Uterus (tissue), 4 donors: ENCODE data around the gene PTK7. TPM values are rescaled to one million over a fixed set of nuclear protein-coding genes. Genes with fewer than 3 reads are reported as not detected.

Source experiments
- DNase-seq, 2 donors: peaks; one replicate each; pipeline ENCODE4 v3.0.0-alpha.2; 2019 to 2020
- H3K27ac ChIP-seq, 2 donors: fragments of 200-600 bp; sonication (generic); 1 replicate in 1 of 2; 2 replicates in 1 of 2; pipeline ENCODE4 v1.5.1; 2016 to 2018
- H3K27me3 ChIP-seq, 2 donors: fragments of 200-600 bp; sonication (generic); one replicate each; pipeline ENCODE4 v1.5.1; 2018 to 2019; ENCODE audit warnings: control low read depth in 1 of 2
- H3K36me3 ChIP-seq, 2 donors: fragments of 200-600 bp; sonication (generic); one replicate each; pipeline ENCODE4 v1.5.1; 2019; ENCODE audit warnings: control low read depth in 1 of 2
- H3K4me1 ChIP-seq, 2 donors: fragments of 200-600 bp; sonication (generic); one replicate each; pipeline ENCODE4 v1.5.1; 2018 to 2019; ENCODE audit warnings: control low read depth in 1 of 2
- H3K4me3 ChIP-seq, 2 donors: fragments of 200-600 bp; sonication (generic); 1 replicate in 1 of 2; 2 replicates in 1 of 2; pipeline ENCODE4 v1.5.1; 2018 to 2019; ENCODE audit warnings: mild to moderate bottlenecking in 1 of 2
- H3K9me3 ChIP-seq, 2 donors: fragments of 200-600 bp; sonication (generic); one replicate each; pipeline ENCODE4 v1.5.1; 2019; ENCODE audit warnings: control low read depth in 1 of 2
- POLR2A ChIP-seq, 2 donors: fragments of 450-650 bp; IDR thresholded peaks; one replicate each; pipeline ENCODE4 v1.6.1; 2016; ENCODE audit warnings: antibody characterized with exemption in 2 of 2, mild to moderate bottlenecking in 1 of 2, moderate library complexity in 1 of 2
- intact Hi-C: fragments of 100-400 bp; cut with DNase I; formaldehyde crosslinking; loops from one replicate; pipeline ENCODE4 v1.15.1; 2023; ENCODE audit warnings: low total_unique reads
- total RNA-seq, 4 donors: library from RNA; depleted of rRNA in 3 of 4; stranded (reverse); fragments of >200 nt in 3 of 4; gene quantifications; one replicate each; pipeline versions ENCODE4 v1.1.0 to v1.2.4, GENCODE V29; 2014 to 2023
- TF ChIP-seq, protein P1 (sequence below), 4 experiments: fragments of 200-600 bp in 2 of 4; fragments of 450-650 bp in 2 of 4; sonication (generic) in 2 of 4; IDR thresholded peaks; one replicate each; pipeline ENCODE4 v1.5.1; 2016 to 2019; ENCODE audit warnings: antibody characterized with exemption in 4 of 4, mild to moderate bottlenecking in 2 of 4, moderate library complexity in 1 of 4
- donor health status: DM: yes; HTN: yes; CAD: no.

The PTK7 gene
- total RNA-seq, 4 donors from 2014 or later = 53.8 to 247 (median 153) TPM

DNA sequence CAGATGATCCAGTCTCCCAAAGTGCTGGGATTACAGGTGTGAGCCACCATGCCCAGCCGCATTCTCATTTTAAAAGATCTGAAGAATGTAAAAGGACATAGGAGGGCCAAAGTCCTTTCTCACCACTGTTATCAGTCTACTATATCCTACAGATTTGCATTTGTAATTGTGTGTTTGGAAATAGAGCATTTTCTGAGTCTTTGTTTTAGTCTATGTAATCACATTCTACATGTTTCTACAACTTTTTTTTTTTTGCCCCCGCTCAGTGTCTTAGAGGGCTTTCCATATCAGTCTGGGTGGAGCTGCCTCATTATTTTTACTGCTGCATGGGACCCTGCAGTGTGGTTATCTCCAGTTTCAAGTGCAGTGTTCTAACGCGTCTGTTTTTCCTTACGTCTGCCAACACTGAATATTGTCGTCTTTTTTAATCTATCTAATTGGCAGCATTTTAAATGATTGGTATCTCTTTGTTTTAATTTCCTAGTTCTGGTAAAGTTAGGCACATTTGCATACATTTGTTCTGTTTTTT is 113.7 kb downstream of the PTK7 start:
- Histone ChIP-seq H3K4me3 (no peak overlapping the region), H3K9me3 (no peaks in the 10 kb centered on the region), H3K27me3 (no peaks in the 10 kb centered on the region), H3K27ac (no peak overlapping the region), H3K36me3 (no peaks in the 10 kb centered on the region), H3K4me1 (no peaks in the 10 kb centered on the region)
- intact Hi-C loops = no loop called here
- no peak for DNase-seq
- TF ChIP-seq POLR2A (IDR thresholded peaks at IDR 0.05) = no peak
- TF ChIP-seq, protein P1, sequence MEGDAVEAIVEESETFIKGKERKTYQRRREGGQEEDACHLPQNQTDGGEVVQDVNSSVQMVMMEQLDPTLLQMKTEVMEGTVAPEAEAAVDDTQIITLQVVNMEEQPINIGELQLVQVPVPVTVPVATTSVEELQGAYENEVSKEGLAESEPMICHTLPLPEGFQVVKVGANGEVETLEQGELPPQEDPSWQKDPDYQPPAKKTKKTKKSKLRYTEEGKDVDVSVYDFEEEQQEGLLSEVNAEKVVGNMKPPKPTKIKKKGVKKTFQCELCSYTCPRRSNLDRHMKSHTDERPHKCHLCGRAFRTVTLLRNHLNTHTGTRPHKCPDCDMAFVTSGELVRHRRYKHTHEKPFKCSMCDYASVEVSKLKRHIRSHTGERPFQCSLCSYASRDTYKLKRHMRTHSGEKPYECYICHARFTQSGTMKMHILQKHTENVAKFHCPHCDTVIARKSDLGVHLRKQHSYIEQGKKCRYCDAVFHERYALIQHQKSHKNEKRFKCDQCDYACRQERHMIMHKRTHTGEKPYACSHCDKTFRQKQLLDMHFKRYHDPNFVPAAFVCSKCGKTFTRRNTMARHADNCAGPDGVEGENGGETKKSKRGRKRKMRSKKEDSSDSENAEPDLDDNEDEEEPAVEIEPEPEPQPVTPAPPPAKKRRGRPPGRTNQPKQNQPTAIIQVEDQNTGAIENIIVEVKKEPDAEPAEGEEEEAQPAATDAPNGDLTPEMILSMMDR (IDR thresholded peaks at IDR 0.05) = no peak

DNA sequence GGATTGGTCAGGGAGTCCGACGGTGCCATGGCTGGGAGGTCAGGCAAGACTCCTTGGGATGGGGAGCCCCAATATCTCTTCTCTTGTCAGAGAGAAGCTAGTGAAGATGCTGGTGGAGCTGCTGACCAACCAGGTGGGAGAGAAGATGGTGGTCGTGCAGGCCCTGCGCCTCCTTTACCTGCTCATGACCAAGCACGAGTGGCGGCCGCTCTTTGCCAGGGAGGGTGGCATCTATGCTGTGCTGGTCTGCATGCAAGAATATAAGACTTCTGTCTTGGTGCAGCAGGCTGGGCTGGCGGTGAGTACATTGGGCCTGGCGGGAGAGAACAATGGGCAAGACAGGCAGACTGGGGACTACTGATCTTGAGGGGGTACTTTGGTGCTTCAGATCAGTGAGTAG is 116.8 kb downstream of the PTK7 start:
- Histone ChIP-seq H3K27ac (no peak overlapping the region), H3K4me1 (no peaks in the 10 kb centered on the region), H3K27me3 (no peaks in the 10 kb centered on the region), H3K9me3 (no peaks in the 10 kb centered on the region), H3K36me3 (no peaks in the 10 kb centered on the region), H3K4me3 (no peak overlapping the region)
- DNase-seq = no peak
- intact Hi-C loops = no loop called here
- TF ChIP-seq, protein P1 (IDR thresholded peaks at IDR 0.05) = no peak
- no peak for TF ChIP-seq POLR2A (IDR thresholded peaks at IDR 0.05)

DNA sequence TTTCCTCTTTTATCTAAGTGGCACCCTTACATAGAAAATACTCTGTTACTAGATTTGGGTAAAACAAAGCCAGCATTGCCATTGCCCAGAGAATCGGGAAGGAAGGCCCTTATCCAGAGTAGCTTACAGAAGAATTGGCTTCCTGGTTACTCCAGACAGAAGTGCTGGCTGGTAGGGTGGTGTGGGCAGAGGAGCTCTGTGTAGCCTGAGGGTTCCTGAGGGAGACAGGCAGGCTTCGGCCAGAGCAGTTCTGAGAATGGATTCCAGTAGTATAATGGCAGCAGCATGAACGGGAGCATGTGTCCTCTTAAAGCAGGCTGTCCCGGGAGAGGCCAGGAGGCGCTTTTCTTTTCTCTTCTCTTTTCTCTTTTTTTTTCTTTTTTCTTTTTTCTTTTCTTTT is 117.8 kb downstream of the PTK7 start:
- no peak for TF ChIP-seq POLR2A (IDR thresholded peaks at IDR 0.05)
- TF ChIP-seq, protein P1 (IDR thresholded peaks at IDR 0.05) = no peak
- H3K27me3 ChIP-seq = no peaks in the 10 kb centered on the region
- no peaks in the 10 kb centered on the region for H3K9me3 ChIP-seq
- no peak overlapping the region for H3K4me3 ChIP-seq
- no peak overlapping the region for H3K27ac ChIP-seq
- intact Hi-C loops = no loop called here
- H3K4me1 ChIP-seq = no peaks in the 10 kb centered on the region
- no peaks in the 10 kb centered on the region for H3K36me3 ChIP-seq
- no peak for DNase-seq

DNA sequence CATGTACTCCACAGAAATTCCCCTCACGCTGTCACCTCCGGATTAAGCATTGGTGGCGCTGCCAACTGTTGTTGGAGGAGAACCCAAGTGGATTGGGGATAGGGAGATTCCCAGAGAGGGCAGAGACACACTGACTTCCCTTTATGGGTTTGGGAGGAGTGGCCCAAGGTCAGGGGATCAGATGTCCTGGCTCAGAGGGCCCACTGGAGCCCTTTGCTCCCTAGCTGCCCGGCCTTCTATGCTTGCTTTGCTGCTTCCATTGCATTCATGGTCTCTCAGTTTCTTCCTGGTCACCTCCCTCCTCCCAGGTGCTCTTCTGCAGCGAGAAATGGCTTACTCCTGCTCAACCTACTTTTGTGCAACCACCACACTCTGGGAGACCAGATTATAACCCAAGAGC is 120.2 kb downstream of the PTK7 start:
- no peaks in the 10 kb centered on the region for H3K36me3 ChIP-seq
- DNase-seq = no peak
- no peak overlapping the region for H3K4me3 ChIP-seq
- H3K27ac ChIP-seq = no peak overlapping the region
- TF ChIP-seq, protein P1 (IDR thresholded peaks at IDR 0.05) = no peak
- TF ChIP-seq POLR2A (IDR thresholded peaks at IDR 0.05) = no peak
- no peaks in the 10 kb centered on the region for H3K4me1 ChIP-seq
- H3K27me3 ChIP-seq = no peaks in the 10 kb centered on the region
- intact Hi-C loops = no loop called here
- no peaks in the 10 kb centered on the region for H3K9me3 ChIP-seq

DNA sequence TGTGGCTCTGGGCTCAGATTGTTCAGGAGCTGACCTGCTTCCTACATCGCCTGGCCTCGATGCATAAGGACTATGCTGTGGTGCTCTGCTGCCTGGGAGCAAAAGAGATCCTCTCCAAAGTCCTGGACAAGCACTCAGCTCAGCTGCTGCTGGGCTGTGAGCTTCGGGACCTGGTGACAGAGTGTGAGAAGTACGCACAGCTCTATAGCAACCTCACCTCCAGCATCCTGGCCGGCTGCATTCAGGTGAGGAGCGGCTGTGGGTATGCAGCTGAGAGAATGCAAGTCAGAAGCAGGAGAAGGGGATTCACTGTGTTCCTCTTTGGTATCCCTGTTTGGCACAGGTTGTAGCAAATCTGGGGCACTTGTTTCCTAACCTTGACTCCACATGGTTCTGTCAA is 123.8 kb downstream of the PTK7 start:
- Histone ChIP-seq H3K4me3 (no peak overlapping the region), H3K27ac (no peak overlapping the region), H3K27me3 (no peaks in the 10 kb centered on the region), H3K4me1 (no peaks in the 10 kb centered on the region), H3K9me3 (no peaks in the 10 kb centered on the region), H3K36me3 (no peaks in the 10 kb centered on the region)
- DNase-seq = no peak
- no peak for TF ChIP-seq POLR2A (IDR thresholded peaks at IDR 0.05)
- TF ChIP-seq, protein P1 (IDR thresholded peaks at IDR 0.05) = no peak
- intact Hi-C loops = no loop called here
